GM20431 (cell line): ENCODE results near the gene IFITM1.
"Not testable (repeated sequence)": the region's sequence is repeated elsewhere in the genome, so short reads cannot be mapped to it uniquely, and the experiment has no call there.

Source experiments
- in situ Hi-C: fragments of 300-500 bp; cut with MseI, MboI; formaldehyde crosslinking; loops from one replicate; pipeline ENCODE4 v1.15.0; 2020; ENCODE audit warnings: low sequenced_read_pairs; ENCODE audit not compliant: unreplicated experiment

Gene IFITM1

DNA sequence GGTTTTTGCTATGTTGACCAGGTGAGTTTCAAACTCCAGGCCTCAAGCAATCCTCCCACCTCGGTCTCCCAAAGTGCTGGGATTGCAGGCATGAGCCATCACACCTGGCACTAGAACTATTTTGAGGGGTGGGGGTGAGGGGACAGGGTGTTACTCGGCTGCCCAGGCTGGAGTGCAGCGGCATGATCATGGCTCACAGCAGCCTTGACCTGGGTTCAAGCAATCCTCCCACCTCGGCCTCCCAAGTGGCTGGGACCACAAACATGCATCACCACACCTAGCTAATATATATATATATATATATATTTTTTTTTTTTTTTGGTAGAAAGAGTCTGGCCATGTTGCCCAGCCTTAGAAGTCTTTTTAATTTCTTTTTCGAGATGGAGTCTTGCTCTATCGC lies 23.9 kb downstream of the IFITM1 start:
- in situ Hi-C loops, result no loop called here

DNA sequence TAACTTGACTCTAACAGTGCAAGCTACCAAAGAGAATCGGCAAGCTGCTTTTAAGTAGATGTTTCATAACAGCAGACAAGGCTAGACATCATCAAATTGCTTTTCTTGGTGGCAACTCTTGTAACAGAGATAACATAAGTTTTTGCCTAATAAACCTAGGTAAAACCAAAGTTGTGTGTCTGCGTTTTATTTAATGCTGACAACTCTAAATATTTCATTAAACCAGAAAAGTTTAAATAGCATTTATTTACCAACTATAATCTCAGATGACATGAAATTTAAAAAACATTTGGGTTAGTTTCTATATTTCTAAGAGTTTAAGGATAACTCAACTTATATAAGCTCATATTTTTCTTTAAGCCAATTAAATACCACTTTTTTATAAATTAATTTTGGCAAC lies 26.1 kb downstream of the IFITM1 start:
- in situ Hi-C loops, result no loop called here

DNA sequence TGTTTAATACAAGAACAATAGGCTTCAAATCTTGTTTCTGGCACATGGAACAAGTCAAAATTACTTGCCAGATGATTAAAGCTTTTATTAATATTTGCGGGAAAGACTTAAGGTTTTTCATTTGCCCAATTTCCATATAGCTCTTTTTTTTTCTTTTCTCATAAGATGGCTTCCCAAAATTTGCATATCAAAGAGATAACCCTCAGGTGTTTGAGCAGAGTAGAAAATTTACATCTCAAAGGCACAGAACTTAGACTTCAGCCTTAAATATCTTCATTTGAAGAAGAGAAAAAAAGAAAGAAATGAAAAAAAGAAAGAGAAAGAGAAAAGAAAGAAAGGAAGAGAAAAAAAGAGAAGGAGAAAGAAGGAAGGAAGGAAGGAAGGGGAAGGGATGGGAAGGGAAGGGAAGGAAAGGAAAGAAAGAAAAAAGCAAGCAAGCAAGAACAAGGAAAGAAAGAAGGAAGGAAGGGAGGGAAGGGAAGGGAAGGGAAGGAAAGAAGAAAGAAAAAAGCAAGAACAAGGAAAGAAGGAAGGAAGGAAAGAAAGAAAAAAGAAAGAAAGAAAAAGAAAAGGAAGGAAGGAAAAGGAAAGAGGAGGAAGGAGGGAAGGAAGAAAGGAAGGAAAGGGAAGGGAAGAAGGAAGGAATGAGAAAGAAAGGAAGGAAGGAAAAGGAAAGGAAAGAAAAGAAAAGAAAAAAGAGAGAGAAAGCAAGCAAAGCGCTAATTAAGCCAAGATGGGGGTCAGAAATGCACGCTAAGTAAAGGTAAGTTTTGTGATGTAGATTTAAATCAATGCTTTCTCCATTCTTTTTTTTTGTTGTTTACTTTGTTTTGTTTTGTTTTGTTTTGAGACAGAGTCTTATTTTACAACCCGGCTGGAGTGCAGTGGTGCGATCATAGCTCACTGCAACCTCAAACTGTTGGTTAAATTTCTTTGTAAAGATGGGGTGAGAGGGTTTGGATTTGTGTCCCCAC lies 27.0 kb downstream of the IFITM1 start:
- in situ Hi-C loops, result no loop called here

DNA sequence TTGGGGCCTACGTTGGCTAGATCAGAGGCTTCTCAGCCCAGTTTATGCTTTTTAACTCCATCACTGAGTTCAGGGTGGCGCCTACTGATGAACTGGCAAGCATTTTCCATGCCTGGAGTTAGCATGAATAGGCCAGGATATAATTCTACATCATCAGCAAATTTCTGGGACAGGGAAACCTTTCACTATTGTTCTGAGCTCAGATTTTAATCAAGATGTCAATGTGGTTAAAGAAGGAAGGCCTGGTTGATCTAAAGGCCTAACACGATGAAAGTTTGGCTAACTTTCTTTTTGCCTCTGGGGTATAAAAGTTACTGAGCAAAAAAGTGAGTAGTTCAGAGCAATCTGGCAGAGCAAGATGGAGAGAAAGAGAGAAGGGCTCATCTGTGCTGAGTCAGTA lies 28.5 kb downstream of the IFITM1 start:
- in situ Hi-C loops, result no loop called here

DNA sequence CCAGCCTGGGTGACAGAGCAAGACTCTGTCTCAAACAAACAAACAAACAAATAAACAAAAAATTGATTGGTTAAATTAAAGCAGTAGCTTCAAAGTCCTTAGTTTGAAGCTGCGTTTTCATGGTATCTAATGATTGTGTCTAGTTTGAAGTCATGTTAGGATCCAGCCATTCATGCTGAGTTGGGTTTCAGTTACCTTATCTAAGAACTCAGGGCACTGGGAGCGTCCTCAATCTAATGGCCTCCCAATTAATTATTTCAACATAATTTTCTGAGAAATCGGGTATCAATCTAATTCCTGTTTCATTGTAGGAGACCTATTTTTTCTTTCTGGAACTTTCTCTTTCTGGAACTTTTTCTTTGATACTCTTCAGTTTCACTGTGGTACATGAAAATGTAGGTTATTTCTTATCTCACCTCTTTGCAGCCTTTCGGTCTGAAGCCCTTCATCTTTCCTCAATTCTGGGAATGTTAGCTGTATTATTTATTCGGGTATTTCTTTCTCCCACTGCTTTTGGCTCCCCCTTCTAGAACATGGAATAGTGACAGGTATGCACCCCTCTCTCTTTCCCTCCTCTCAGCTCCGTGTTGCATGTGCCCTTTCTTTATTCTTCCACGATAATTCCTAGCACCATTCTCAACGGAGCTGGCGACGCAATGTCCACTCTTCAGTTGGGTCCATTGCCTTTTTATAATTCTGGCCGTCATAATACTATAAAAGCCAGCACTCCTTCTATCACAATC lies 31.2 kb downstream of the IFITM1 start:
- in situ Hi-C loops, result no loop called here

DNA sequence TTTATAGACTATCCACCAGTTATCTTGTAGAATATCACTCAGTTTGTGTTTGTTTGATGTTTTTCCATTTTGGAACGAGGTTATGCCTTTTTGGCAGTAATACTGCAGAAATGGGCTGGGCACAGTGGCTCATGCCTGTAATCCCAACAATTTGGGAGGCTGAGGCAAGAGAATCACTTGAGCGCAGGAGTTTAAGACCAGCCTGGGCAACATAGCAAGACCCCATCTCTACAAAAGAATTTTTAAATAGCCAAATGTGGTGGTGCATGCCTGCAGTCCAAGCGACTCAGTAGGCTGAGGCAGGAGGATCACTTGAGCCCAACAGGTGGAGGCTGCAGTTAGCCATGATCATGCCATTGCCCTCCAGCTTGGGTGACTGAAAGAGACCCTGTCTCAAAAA lies 32.7 kb downstream of the IFITM1 start:
- in situ Hi-C loops, result no loop called here

DNA sequence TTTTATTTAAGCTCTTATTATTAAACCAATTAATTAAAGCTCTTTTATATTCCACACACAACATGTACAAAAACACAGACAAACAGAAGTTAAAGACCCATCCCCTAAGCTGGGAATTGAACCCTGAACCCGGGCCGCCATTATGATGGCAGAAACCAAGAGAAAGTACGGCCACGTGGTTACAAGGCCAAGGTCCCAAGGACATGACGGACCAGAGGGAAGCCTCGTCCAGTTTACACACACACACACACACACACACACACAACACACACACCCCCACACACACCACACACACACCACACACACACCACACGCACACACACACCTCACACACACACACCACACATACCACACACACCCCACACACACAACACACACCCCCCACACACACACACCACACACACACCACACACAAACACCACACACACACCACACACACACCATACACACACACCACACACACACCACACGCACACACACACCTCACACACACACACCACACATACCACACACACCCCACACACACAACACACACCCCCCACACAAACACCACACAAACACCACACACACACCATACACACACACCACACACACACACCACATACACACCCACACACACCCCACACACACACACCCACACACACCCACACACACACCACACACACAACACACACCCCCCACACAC lies 35.6 kb downstream of the IFITM1 start:
- in situ Hi-C loops, result not testable (repeated sequence)

DNA sequence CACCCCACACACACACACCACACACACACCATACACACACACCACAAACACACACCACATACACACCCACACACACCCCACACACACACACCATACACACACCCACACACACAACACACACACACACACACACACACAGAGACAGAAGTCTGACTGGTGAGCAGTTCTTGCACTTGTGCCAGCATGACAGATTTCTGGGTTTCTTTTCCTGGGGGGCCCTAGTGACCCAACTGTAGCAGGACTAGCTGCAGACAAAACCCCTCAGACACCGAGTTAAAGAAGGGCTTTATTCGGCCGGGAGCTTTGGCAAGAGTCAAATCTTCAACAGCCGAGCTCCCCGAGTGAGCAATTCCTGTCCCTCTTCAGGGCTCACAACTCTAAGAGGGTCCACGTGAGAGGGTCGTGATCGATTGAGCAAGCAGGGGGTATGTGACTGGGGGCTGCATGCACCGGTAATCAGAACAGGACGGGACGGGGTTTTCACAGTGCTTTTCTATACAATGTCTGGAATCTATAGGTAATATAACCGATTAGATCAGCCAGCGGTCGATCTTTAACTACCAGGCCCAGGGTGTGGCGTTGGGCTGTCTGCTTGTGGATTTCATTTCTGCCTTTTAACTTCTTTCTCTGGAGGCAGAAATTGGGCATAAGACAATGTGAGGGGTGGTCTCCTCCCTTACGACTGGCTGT lies 36.3 kb downstream of the IFITM1 start:
- in situ Hi-C loops, result not testable (repeated sequence)

DNA sequence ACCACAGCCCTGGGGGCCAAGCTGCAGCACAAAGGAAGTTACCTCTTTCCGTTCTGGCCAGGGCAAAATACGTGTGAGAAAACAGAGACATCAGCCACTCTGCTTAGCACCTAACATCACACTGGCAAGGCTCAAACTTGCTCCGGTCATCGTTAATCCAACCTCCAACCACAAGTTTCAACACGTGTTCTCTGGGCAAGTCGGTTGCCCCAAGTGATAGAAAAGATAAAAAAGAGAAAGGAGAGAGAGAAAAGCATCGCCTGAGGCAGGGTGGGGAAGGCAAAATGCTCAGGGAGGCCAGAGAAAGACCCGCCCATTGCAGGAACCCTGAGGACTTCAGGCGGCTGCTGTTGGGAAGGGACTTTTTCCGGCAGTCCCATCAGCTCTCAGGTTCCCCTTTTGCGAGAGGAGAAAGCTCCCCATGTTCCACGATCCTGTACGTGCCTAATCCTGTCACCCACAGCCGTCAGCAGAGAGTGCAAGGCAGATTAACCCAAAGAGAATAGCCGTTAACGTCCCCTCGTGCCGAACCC lies 36.9 kb downstream of the IFITM1 start:
- in situ Hi-C loops, result no loop called here

DNA sequence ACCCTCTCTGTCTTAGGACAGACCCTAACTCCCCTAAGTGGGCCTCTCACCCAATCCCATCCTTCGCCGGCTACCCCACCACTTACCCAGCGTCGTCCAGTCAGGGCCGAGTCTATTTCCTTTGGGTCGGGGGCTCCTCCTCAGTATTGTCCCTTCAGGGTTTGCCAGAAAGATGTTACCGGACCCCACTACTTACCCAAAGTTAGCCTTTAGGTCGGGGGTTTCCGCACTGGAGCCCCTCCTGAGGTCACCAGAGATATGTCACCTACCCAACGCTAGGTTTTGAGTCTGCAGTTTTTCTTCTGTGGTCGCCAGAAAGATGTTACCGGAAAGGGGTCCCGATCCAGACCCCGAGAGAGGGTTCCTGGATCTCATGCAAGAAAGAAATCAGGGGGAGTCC lies 37.6 kb downstream of the IFITM1 start:
- in situ Hi-C loops, result no loop called here

DNA sequence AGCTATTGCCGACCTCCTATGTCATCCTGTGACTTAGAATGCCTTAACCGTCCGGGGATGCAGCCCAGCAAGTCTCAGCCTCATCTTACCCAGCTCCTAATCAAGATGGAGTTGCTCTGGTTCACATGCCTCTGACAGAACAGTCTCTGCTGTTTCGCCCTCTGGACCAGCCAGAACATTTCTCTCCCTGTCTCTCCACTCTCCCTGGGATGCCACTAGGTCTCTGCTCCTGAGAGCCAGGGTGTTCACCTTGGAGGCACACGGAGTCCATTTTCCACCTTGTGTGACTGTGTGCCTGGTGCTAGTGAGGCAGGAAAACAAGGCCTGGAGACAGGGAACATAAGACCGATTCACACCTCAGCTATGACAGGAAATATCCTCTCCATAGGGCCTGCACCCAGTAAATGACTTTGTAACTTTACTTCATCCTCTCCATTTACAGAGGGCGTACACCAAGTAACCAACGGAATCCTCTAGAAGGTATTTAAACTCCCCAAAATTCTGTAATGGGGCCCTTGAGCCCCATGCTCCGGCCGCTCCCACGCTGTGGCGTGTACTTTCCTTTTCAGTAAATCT lies 38.7 kb downstream of the IFITM1 start:
- in situ Hi-C loops, result no loop called here

DNA sequence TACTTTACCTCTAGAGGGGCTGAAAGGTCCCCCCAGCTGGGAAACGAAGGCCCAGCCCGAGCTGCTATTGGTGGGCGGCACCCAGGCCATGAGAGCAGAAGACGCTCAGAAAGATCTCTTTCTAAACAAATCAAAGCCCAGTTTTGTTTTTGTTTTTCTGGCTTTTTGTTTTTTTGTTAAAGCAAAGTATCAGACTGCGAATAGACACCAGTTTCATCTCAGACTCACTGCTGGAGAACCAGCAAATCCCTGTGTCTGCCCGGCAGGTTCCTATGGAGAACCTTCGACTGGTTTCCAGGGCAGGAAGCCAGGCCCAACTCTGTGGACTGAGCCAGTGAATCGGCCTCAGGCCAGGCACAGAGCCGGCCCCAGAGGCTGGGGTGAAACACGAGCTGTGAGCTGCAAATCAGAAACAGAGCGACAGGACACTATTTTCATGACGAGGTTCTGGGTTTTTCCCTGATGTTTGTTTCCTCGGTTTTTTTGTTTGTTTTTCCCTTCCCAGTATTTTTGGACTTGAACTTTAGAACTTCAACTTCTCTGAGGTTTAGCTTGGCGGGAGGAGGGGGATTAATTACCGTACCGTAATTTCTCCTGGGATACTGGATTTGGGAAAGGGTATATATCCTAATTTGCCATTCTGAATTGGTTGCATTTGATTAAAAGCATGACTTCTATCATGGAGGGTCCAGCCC lies 39.5 kb downstream of the IFITM1 start:
- in situ Hi-C loops, result no loop called here

DNA sequence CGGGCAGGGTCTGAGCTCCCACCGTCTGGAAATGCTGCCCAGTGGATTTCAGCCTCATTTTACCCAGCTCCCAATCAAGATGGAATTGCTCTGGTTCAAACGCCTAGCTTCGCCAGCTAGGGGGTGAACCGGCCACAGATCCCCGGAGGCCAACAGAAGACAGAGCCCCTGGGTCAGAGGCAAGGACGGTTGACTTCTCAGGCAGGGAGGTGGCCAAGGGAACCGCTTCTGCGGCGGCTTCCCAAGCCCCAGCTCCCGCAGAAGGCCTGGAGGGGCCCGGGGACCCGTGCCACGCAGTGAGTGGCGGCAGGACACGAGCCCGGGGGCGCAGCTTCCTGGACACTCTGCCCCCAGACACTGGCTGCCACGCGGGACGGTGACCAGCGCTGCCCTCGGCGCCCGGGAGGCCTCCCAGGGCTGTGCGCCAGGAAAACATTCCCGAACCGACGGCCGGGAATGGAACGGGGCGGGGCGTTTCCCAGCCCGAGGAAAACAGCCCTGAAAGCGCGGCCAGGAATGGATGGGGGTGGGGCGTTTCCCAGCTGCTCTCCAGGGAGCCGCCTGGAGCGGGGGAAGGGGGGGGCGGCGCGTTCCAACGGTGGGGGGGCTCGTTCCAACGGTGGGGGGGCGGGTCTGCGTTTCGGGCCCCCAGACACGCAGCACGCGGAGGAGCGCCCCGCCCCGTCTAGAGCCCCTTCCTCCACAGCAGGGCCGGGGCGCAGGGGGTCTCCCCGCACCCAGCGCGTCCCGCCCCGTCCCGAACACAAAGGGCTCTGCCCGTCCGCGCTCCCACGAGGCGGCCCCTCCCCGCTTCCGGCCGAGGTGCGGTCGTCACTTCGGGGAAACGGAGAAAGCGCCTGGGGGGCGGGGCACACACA lies 42.0 kb downstream of the IFITM1 start:
- in situ Hi-C loops, result no loop called here

DNA sequence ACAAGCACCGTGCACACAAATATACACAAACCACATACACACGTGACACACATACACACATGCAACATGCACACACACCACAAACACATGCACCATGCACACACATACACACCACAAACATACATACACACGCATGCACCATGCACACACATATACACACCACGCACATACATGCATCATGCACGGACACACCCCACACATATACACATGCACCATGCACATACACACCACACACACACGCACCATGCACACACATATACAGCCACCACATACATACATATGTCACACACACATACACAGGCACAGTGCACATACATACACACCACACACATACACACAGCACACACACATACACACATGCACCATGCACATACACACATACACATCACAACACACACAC lies 42.8 kb downstream of the IFITM1 start:
- in situ Hi-C loops, result no loop called here

DNA sequence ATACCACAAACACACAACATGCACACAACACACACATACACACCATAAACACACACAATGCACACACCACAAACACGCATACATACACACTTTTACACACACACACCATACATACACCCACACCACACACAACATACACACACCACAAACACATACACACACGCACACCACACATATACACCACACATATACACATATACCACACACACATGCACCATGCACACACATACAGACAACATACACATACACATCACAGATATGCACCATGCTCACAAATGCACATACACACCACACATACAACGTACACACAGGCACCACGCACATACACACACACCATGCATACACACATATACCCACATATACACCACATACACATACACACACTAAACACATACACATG lies 43.7 kb downstream of the IFITM1 start:
- in situ Hi-C loops, result no loop called here

DNA sequence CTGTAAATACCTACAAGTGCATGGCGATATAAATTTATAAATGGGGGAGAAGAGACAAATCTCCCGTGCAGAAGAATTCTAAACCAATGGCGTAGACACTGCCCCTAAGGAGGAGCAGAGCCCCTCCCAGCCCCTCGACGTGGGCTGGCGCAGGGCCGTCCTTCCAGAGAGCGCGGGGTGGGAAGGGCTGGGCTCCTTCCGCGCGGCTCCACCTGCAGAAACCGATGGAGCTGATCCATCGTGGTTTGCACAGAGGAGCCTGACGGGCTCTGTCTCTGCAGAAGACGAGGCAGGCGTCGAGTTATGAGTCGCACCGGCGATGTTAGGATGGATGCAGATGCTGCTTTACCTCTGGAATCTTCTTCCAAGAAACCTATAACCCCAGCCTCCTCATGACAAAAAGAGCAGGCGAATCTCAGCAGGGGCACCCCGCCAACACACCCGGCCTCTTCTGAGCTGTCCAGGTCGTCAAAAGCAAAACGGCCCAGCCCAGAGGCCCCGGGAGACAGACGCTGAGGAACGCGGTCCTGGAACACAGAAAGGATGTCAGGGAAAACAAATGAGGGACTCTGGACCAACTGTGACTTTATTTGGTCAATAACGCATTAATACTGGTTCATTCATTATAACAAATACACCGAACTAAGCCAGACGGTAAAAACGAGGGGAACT lies 44.4 kb downstream of the IFITM1 start:
- in situ Hi-C loops, result no loop called here

DNA sequence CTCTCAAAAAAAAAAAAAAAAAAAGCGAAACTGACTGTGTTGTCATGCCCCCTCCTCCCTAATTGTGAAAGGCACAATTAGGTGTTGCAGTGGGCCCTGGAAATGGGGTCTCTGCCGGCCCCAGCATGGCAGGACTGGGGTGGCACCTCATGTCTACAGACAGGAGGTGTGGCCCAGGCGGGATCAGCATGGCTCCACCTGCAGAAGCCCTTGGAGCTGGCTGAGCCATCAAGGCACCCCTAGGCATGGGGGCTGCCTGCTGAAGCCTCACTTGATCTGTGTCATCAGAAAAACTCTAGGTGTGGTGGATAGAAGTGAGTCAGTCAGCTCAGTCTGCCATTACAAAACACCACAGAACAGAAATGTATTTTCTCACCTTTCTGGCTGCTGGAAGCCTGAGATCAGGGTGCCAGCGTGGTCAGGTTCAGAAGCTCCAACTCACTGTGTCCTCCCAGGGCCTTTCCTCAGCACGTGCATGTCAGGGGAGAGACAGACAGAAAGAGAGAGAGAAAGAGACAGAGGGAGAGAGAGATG lies 45.4 kb downstream of the IFITM1 start:
- in situ Hi-C loops, result no loop called here
